AG04449 (cell line): ENCODE measurements around the gene SIRPD.

ENCODE experiments used
- CTCF ChIA-PET: fragments of 350-600 bp; formaldehyde crosslinking; extraction: SDS; loops from one replicate; lab custom pipeline; 2021; ENCODE audit warnings: antibody characterized with exemption; lab: Yijun Ruan, JAX
- POLR2A ChIA-PET: fragments of 400-600, 350-600 bp; formaldehyde crosslinking; extraction: SDS; loops from one replicate; lab custom pipeline; 2020; ENCODE audit warnings: antibody characterized with exemption, inconsistent platforms; lab: Yijun Ruan, JAX
- DNase-seq: peaks from one replicate; pipeline ENCODE4 v3.0.0-alpha.2; 2010; ENCODE audit warnings: low read depth, low spot score
- H3K4me3 ChIP-seq: 2 replicates; pipeline ENCODE4 v1.5.1; 2011; ENCODE audit warnings: low read depth, mild to moderate bottlenecking, control low read depth, low read length
- TF ChIP-seq, protein P1 (sequence below): IDR thresholded peaks from one replicate; pipeline ENCODE4 v1.5.1; 2011; ENCODE audit warnings: mild to moderate bottlenecking, moderate library complexity, low read length, control low read depth, inconsistent platforms; ENCODE audit not compliant: insufficient read depth; ENCODE audit errors: missing control alignments

The SIRPD gene

DNA sequence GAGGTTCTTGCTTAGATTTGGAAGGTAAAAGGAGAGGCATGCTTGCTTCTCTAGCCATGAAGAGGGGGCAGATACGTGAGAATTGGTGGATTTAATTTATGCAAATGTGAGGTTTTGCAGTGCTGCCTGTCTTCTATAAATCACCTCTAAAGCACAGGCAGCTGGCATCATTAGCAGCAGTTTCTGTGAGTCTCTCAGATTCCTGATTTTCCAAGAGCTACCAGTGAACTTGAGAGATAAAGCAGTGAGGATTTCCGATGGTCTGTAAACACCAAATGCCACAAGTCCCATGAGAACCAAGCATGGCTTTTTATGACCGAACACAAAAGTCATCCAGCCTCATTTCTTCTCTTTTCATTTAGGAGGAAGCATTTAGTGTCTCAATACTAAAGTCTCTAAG lies 63.1 kb downstream of the SIRPD start:
- TF ChIP-seq, protein P1, sequence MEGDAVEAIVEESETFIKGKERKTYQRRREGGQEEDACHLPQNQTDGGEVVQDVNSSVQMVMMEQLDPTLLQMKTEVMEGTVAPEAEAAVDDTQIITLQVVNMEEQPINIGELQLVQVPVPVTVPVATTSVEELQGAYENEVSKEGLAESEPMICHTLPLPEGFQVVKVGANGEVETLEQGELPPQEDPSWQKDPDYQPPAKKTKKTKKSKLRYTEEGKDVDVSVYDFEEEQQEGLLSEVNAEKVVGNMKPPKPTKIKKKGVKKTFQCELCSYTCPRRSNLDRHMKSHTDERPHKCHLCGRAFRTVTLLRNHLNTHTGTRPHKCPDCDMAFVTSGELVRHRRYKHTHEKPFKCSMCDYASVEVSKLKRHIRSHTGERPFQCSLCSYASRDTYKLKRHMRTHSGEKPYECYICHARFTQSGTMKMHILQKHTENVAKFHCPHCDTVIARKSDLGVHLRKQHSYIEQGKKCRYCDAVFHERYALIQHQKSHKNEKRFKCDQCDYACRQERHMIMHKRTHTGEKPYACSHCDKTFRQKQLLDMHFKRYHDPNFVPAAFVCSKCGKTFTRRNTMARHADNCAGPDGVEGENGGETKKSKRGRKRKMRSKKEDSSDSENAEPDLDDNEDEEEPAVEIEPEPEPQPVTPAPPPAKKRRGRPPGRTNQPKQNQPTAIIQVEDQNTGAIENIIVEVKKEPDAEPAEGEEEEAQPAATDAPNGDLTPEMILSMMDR: no peak
- DNase-seq: no peak
- CTCF ChIA-PET: interaction anchor here (0.8 to 1.0 kb wide), 3 partner anchors 9 to 282 kb away, joined by 3 to 5 read pairs (median 3); no protein-coding TSS in a partner anchor
- POLR2A ChIA-PET: no interaction called here
- H3K4me3 ChIP-seq: no peak overlapping the region

DNA sequence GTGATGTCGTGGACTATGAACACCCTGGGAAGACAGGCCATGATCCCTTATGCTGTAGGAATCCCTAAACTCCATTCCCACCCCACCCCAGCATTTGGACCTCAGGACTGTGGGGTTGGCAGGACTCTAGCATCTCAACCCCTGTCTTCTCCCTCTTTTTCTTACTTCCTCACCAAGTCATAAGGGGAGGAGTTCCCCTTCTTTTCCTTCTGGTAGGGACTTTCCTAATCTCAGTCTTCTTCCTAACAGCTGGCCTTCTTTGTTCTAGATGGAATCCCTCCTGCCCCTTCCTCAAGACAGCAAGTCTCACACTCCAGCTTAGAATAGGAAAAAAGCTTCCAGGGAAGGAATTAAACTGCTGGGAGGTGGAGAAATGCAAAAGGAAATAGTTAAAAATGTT lies 64.0 kb downstream of the SIRPD start:
- CTCF ChIA-PET: interaction anchor here (1.0 to 4.4 kb wide), 2 partner anchors 10 kb away, joined by 5 to 46 read pairs; no protein-coding TSS in a partner anchor
- H3K4me3 ChIP-seq: no peak overlapping the region
- TF ChIP-seq, protein P1: no peak
- POLR2A ChIA-PET: no interaction called here
- no peak for DNase-seq

DNA sequence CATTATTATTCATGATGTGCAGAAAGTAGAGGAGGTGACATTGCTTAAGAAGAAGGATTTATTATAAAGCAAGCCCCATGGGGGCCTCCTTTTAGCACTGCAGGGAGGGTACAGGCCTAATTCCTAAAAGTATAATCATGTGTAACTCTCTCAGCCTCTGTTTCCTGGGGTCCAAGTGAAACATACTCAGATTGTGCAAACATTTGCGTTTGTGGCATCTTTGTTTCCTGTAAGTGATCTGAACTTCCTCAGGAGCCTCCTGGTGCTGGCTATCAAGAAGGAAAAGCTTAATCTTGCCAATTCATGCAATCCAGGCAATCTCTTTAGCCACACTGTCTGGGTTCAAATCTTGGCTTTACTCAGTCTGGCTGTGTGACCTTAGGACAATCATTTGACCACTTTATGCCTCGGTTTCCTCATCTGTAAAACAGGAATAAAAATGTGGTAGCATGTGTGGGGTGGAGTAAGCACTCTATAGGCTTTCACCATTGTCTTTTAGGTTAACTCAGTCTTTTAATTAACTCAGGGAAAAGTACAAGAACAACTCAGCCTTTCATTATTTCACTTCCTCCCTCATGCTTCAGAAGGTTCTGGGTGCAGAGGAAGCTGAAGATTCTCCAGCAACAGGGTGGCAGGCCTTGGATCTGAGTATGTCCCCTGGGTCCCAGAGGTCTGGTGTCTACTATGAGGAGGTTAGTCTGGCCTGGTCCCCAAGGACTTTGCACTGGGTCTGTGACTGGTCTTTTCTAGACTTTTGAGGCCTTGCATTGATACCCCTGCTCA lies 65.5 kb downstream of the SIRPD start:
- H3K4me3 ChIP-seq: no peak overlapping the region
- DNase-seq: no peak
- ChIA-PET CTCF (interaction anchor here (4.4 kb wide), 1 partner anchor 11 kb away, joined by 46 read pairs; no protein-coding TSS in a partner anchor), POLR2A (no interaction called here)
- TF ChIP-seq, protein P1: no peak

DNA sequence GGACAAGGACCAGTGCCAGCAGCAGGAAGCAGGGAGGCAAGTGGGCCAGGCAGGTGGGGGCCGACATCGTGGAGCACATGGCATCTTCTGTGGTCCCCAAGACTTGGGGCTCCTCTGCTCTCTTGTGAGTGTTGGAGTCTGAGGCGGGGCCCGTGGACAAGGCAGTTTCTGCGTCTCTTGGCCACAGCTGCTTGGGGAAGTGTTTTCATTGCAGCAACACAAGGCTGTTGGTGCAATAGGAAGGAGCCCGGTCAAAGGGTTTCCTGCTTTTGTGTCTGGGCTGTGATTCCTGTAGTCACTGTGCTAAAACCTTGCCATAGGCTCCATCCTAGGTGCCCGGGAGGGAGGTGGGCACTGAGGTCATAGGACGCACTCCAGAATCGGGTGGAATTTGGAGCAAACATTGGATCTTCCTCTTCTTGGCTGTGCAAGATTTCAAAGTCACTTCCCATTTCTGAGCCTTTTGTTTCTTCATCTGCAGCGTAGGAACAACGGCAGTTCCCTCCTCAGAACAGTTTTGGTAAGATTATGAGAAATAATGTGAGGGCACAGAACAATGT lies 66.1 kb downstream of the SIRPD start, which contains the start of gene SIRPB2:
SIRPB2 (minus strand) TSS at position 140 of the 560 bp plus-strand sequence; CDS start at position 79, 61 bp downstream.
- TF ChIP-seq, protein P1: no peak
- ChIA-PET CTCF (interaction anchor here (1.5 to 4.4 kb wide), 3 partner anchors 12 to 286 kb away, joined by 4 to 46 read pairs (median 5); no protein-coding TSS in a partner anchor), POLR2A (no interaction called here)
- no peak within 1 kb of the TSS for H3K4me3 ChIP-seq
- DNase-seq: no peak

DNA sequence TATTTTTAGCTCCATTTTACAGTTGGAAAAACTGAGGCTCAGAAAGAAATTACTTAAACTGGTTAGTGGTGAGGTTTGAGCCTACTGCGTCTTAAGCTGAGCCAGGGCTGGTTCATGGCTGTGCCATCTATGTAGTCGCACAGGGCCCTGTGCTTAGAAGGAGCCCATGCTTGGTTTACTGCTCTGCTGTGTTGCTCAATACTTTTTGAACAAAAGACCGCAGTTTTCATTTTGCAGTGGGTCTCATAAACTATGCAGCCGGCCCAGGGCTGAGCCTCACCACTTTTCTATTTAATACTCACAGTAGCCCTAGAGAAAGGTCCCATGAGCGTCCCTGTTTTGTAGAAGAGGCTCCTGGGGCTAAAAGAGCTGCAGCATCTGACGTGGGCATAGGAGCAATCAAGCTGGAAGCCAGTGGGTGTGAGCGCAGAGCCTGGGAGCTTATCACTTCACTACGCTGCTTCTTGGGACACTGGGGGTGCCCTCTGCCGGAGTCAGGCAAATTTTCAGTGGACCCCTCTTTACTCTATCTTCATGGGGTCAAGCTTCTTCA lies 66.8 kb downstream of the SIRPD start:
- ChIA-PET POLR2A (no interaction called here), CTCF (interaction anchor here (1.0 to 4.4 kb wide), 6 partner anchors 10 to 287 kb away, joined by 3 to 46 read pairs (median 4); no protein-coding TSS in a partner anchor)
- TF ChIP-seq, protein P1: no peak
- DNase-seq: no peak
- H3K4me3 ChIP-seq: no peak overlapping the region
